Measurements from ENCODE around the gene VIPAS39. TPM values are rescaled to one million over a fixed set of nuclear protein-coding genes. Genes with fewer than 3 reads are reported as not detected.
A peak's percentile ranks its signal among the peaks of the same experiment; 100 is the strongest.
"Not testable (repeated sequence)": the region's sequence is repeated elsewhere in the genome, so short reads cannot be mapped to it uniquely, and the experiment has no call there.

The VIPAS39 gene
- total RNA-seq, 1 donor from 2014 or later = 38.1 TPM

- DNase-seq = no peak
These were observed 12.9 kb upstream of the VIPAS39 start for GRCh38 chr14:77470224-77470870.

- DNase-seq = no peak
These were observed 12.1 kb upstream of the VIPAS39 start for GRCh38 chr14:77469539-77469938.

GRCh38 chr14:77469067-77469505 is 11.7 kb upstream of the VIPAS39 start:
- no peak for DNase-seq

GRCh38 chr14:77467801-77468200 is 10.4 kb upstream of the VIPAS39 start:
- DNase-seq = no peak

- DNase-seq = peak; percentile 90
These were observed 1.8 kb upstream of the VIPAS39 start for GRCh38 chr14:77459072-77459723.

- DNase-seq = peak; percentile 54
These were observed 999 bp upstream of the VIPAS39 start for GRCh38 chr14:77458249-77458950.

- peak; percentile 58 for DNase-seq
These were observed 283 bp downstream of the VIPAS39 start for GRCh38 chr14:77457115-77457521.

- no peak for DNase-seq
These were observed 1.3 kb downstream of the VIPAS39 start for GRCh38 chr14:77455966-77456640.

GRCh38 chr14:77442196-77442595 is 15.2 kb downstream of the VIPAS39 start:
- no peak for DNase-seq

- DNase-seq = no peak
These were observed 17.5 kb downstream of the VIPAS39 start for GRCh38 chr14:77439861-77440260.

GRCh38 chr14:77438596-77438995 is 18.8 kb downstream of the VIPAS39 start:
- DNase-seq = no peak

GRCh38 chr14:77436042-77436441 is 21.4 kb downstream of the VIPAS39 start:
- no peak for DNase-seq

- DNase-seq = no peak
These were observed 31.0 kb downstream of the VIPAS39 start for GRCh38 chr14:77426396-77426795.

- DNase-seq = no peak
These were observed 32.5 kb downstream of the VIPAS39 start for GRCh38 chr14:77424862-77425261.

- no peak for DNase-seq
These were observed 34.0 kb downstream of the VIPAS39 start, which contains the start of gene NOXRED1 for GRCh38 chr14:77423423-77423822. NOXRED1 (minus strand) TSS chr14:77423523; CDS start chr14:77422889, 634 bp downstream.

GRCh38 chr14:77421201-77421600 is 36.2 kb downstream of the VIPAS39 start:
- DNase-seq = no peak

GRCh38 chr14:77416836-77417235 is 40.6 kb downstream of the VIPAS39 start:
- DNase-seq = no peak

- not testable (repeated sequence) for DNase-seq
These were observed 41.3 kb downstream of the VIPAS39 start for GRCh38 chr14:77416098-77416497.

GRCh38 chr14:77415403-77416030 is 41.9 kb downstream of the VIPAS39 start:
- not testable (repeated sequence) for DNase-seq

- DNase-seq = peak; percentile 30
These were observed 48.3 kb downstream of the VIPAS39 start for GRCh38 chr14:77409131-77409533.

- no peak for DNase-seq
These were observed 50.2 kb downstream of the VIPAS39 start for GRCh38 chr14:77407158-77407557.

GRCh38 chr14:77406718-77407117 is 50.7 kb downstream of the VIPAS39 start:
- no peak for DNase-seq

- DNase-seq = no peak
These were observed 51.3 kb downstream of the VIPAS39 start for GRCh38 chr14:77406086-77406485.

Measured in dermis blood vessel endothelial cell (primary cell).